ENCODE data around the gene SEPTIN10. TPM values are rescaled to one million over a fixed set of nuclear protein-coding genes. Genes with fewer than 3 reads are reported as not detected.

The SEPTIN10 gene
- total and polyA plus RNA-seq, 2 experiments from 2014 or later, result 52.3 to 85.1 TPM

GRCh38 chr2:109633284-109633961 is 19.7 kb upstream of the SEPTIN10 start:
- Mint-ChIP-seq H3K27ac (no peak overlapping the region; the same call in 1 of the 2 replicates), H3K27me3 (ENCODE audit: insufficient read depth, low read depth, poor library complexity) (no peaks in the 10 kb centered on the region)

More at GRCh38 chr2:109633284-109633961, 19.7 kb upstream of the SEPTIN10 start:
- Mint-ChIP-seq H3K9me3 (no peaks in the 10 kb centered on the region), H3K4me1 (peaks cover under 1% of the 10 kb centered on the region; the same call in 1 of the 3 replicates), H3K36me3 (ENCODE audit: low read depth) (no peaks in the 10 kb centered on the region), H3K4me3 (no peak overlapping the region)
- Histone ChIP-seq H3K27ac (ENCODE audit: low read depth) (no peak overlapping the region), H3F3A (replicated peaks; ENCODE audit: low read depth) (no peaks in the 10 kb centered on the region), H3K9me2 (ENCODE audit: insufficient read depth) (no peaks in the 10 kb centered on the region; the same call in 1 of the 2 replicates), H3K36me3 (ENCODE audit: insufficient read depth) (no peaks in the 10 kb centered on the region), H4K20me1 (replicated peaks; ENCODE audit: insufficient read depth) (no peaks in the 10 kb centered on the region), H3K4me3 (no peak overlapping the region), H3K27me3 (ENCODE audit: insufficient read depth) (no peaks in the 10 kb centered on the region), H3K4me2 (no peak overlapping the region), H3K79me2 (replicated peaks; ENCODE audit: insufficient read depth) (no peaks in the 10 kb centered on the region), H3K4me1 (ENCODE audit: insufficient read depth) (no peaks in the 10 kb centered on the region), H2AFZ (no peak overlapping the region)
- ATAC-seq (no peak), DNase-seq (ENCODE audit: low spot score) (no peak)
- TF ChIP-seq REST (IDR thresholded peaks at IDR 0.05; ENCODE audit: unreplicated experiment) (no peak), EZH2phosphoT487 (IDR thresholded peaks at IDR 0.05; ENCODE audit: unreplicated experiment) (no peak), ETS1 (IDR thresholded peaks at IDR 0.05) (no peak), ZNF462 (CRISPR knock-in tag; IDR thresholded peaks at IDR 0.05) (no peak), JUNB (IDR thresholded peaks at IDR 0.05; ENCODE audit: unreplicated experiment) (no peak), POLR2AphosphoS5 (IDR thresholded peaks at IDR 0.05; ENCODE audit: low read depth) (no peak), CTCF (conservative IDR thresholded peaks at IDR 0.05; ENCODE audit: low read depth in 2 of 2) (no peak)
